IPS-NIHi7 (cell line): Measurements from ENCODE around the gene NT5DC2.
"Not testable (repeated sequence)": the region's sequence is repeated elsewhere in the genome, so short reads cannot be mapped to it uniquely, and the experiment has no call there.

Source experiments
- DNase-seq: peaks from one replicate; pipeline ENCODE4 v3.0.0; 2012; ENCODE audit warnings: mixed read lengths; ENCODE audit errors: extremely low spot score

Gene NT5DC2

GRCh38 chr3:52537165-52537620 is 3.5 kb upstream of the NT5DC2 start:
- no peak for DNase-seq

- DNase-seq, result peak; percentile 99
Observed at GRCh38 chr3:52536369-52537164, 2.9 kb upstream of the NT5DC2 start, which contains the start of gene UQCC5. Gene UQCC5 (plus strand): TSS chr3:52536605. CDS start chr3:52536756, 151 bp downstream.

GRCh38 chr3:52536112-52536368 is 2.4 kb upstream of the NT5DC2 start:
- DNase-seq, result no peak

GRCh38 chr3:52535411-52536111 is 1.9 kb upstream of the NT5DC2 start:
- DNase-seq, result no peak

- no peak for DNase-seq
Observed at GRCh38 chr3:52534281-52535183, 875 bp upstream of the NT5DC2 start.

- DNase-seq, result peak; percentile 50
Observed at GRCh38 chr3:52532838-52533622, 627 bp downstream of the NT5DC2 start.

GRCh38 chr3:52532517-52532837 is 1.2 kb downstream of the NT5DC2 start:
- DNase-seq, result no peak

GRCh38 chr3:52531860-52532516 is 1.7 kb downstream of the NT5DC2 start:
- no peak for DNase-seq

GRCh38 chr3:52530918-52531826 is 2.5 kb downstream of the NT5DC2 start:
- no peak for DNase-seq

GRCh38 chr3:52529376-52530333 is 4.0 kb downstream of the NT5DC2 start:
- DNase-seq, result no peak

GRCh38 chr3:52528586-52529375 is 4.9 kb downstream of the NT5DC2 start:
- no peak for DNase-seq

GRCh38 chr3:52527732-52528585 is 5.7 kb downstream of the NT5DC2 start:
- DNase-seq, result no peak

GRCh38 chr3:52527039-52527731 is 6.5 kb downstream of the NT5DC2 start:
- no peak for DNase-seq

GRCh38 chr3:52526671-52527038 is 7.0 kb downstream of the NT5DC2 start:
- DNase-seq, result not testable (repeated sequence)

- no peak for DNase-seq
Observed at GRCh38 chr3:52525680-52526561, 7.7 kb downstream of the NT5DC2 start.
